Esophagus muscularis mucosa (tissue), 3 donors: Measurements from ENCODE around the gene UGCG.
"Not testable (repeated sequence)": the region's sequence is repeated elsewhere in the genome, so short reads cannot be mapped to it uniquely, and the experiment has no call there.

ENCODE experiments used
- CTCF ChIP-seq, 3 experiments: fragments of 200-600 bp in 2 of 3; fragments of 450-650 bp in 1 of 3; sonication (generic) in 2 of 3; IDR thresholded peaks; one replicate each; pipeline ENCODE4 v1.5.1; 2017 to 2019; ENCODE audit warnings: antibody characterized with exemption in 3 of 3, mild to moderate bottlenecking in 2 of 3, moderate library complexity in 1 of 3
- POLR2A ChIP-seq: fragments of 450-650 bp; IDR thresholded peaks from one replicate; pipeline ENCODE4 v1.6.1; 2017; ENCODE audit warnings: antibody characterized with exemption, moderate library complexity, mild to moderate bottlenecking, low read depth

- TF ChIP-seq CTCF (IDR thresholded peaks at IDR 0.05); POLR2A: not testable (repeated sequence)
Observed at GRCh38 chr9:111875291-111875690, 21.3 kb upstream of the UGCG start.
